GM18505 (cell line): Measurements from ENCODE around the gene HOXA5.

Source experiments
- ATAC-seq: cut with Tn5 transposase; IDR thresholded peaks from one replicate; pipeline ENCODE4 v1.9.1; 2021; ENCODE audit not compliant: unreplicated experiment
- POLR2A ChIP-seq: IDR thresholded peaks from 4 replicates; pipeline ENCODE4 v1.6.1; 2011; ENCODE audit warnings: borderline replicate concordance; ENCODE audit not compliant: insufficient read depth, insufficient read length; ENCODE audit errors: extremely low read depth

HOXA5 gene

GRCh38 chr7:27178366-27178765, 34.9 kb upstream of the HOXA5 start:
- no peak for ATAC-seq

GRCh38 chr7:27177795-27178320, 34.4 kb upstream of the HOXA5 start:
- no peak for TF ChIP-seq POLR2A
- no peak for ATAC-seq

More at GRCh38 chr7:27178366-27178765, 34.9 kb upstream of the HOXA5 start:
- no peak for TF ChIP-seq POLR2A

GRCh38 chr7:27176962-27177794, 33.7 kb upstream of the HOXA5 start:
- ATAC-seq, result no peak
- no peak for TF ChIP-seq POLR2A

GRCh38 chr7:27176524-27176845, 33.0 kb upstream of the HOXA5 start:
- ATAC-seq, result no peak

GRCh38 chr7:27175626-27176523, 32.4 kb upstream of the HOXA5 start:
- TF ChIP-seq POLR2A, result no peak
- no peak for ATAC-seq

More at GRCh38 chr7:27176524-27176845, 33.0 kb upstream of the HOXA5 start:
- TF ChIP-seq POLR2A, result no peak

GRCh38 chr7:27174874-27175625, 31.6 kb upstream of the HOXA5 start:
- no peak for ATAC-seq
- no peak for TF ChIP-seq POLR2A

GRCh38 chr7:27173956-27174873, 30.7 kb upstream of the HOXA5 start, which contains the start of gene HOXA10:
TSS of gene HOXA10 (minus strand) at chr7:27174320. CDS start at chr7:27174306, 14 bp downstream.
- TF ChIP-seq POLR2A, result no peak
- no peak for ATAC-seq

- no peak for ATAC-seq
- no peak for TF ChIP-seq POLR2A
These were observed 30.1 kb upstream of the HOXA5 start for GRCh38 chr7:27173511-27173955.

- no peak for TF ChIP-seq POLR2A
These were observed 29.5 kb upstream of the HOXA5 start for GRCh38 chr7:27172823-27173510.

GRCh38 chr7:27172315-27172774, 28.9 kb upstream of the HOXA5 start:
- ATAC-seq, result no peak
- TF ChIP-seq POLR2A, result no peak

More at GRCh38 chr7:27172823-27173510, 29.5 kb upstream of the HOXA5 start:
- ATAC-seq, result no peak

GRCh38 chr7:27171637-27172314, 28.3 kb upstream of the HOXA5 start:
- no peak for TF ChIP-seq POLR2A
- ATAC-seq, result no peak
